ENCODE measurements around the gene EPS8L1.

DNA sequence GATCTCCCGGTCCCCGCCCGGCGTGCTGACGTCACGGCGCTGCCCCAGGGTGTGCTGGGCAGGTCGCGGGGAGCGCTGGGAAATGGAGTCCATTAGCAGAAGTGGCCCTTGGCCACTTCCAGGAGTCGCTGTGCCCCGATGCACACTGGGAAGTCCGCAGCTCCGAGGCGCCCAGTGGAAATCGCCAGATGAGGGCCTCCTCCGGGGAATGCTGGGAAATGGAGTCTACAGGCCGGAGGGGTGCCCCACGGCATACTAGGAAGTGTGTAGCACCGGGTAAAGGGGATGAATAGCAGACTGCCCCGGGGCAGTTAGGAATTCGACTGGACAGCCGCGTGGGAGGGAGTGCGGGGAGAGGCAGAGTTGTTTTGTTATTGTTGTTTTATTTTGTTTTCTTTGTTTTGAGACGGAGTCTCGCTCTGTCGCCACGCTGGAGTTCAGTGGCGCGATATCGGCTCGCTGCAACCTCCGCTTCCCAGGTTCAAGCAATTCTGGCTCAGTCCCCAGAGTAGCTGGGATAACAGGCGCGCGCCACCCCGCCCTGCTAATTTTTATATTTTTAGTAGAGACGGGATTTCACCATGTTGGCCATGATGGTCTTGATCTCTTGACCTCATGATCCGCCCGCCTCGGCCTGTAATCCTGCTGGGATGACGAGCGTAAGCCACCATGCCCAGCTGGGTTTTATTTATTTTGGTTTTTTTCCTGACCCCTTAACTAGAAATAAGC, 42.2 kb downstream of the EPS8L1 start:
- TF ChIP-seq, protein P1, sequence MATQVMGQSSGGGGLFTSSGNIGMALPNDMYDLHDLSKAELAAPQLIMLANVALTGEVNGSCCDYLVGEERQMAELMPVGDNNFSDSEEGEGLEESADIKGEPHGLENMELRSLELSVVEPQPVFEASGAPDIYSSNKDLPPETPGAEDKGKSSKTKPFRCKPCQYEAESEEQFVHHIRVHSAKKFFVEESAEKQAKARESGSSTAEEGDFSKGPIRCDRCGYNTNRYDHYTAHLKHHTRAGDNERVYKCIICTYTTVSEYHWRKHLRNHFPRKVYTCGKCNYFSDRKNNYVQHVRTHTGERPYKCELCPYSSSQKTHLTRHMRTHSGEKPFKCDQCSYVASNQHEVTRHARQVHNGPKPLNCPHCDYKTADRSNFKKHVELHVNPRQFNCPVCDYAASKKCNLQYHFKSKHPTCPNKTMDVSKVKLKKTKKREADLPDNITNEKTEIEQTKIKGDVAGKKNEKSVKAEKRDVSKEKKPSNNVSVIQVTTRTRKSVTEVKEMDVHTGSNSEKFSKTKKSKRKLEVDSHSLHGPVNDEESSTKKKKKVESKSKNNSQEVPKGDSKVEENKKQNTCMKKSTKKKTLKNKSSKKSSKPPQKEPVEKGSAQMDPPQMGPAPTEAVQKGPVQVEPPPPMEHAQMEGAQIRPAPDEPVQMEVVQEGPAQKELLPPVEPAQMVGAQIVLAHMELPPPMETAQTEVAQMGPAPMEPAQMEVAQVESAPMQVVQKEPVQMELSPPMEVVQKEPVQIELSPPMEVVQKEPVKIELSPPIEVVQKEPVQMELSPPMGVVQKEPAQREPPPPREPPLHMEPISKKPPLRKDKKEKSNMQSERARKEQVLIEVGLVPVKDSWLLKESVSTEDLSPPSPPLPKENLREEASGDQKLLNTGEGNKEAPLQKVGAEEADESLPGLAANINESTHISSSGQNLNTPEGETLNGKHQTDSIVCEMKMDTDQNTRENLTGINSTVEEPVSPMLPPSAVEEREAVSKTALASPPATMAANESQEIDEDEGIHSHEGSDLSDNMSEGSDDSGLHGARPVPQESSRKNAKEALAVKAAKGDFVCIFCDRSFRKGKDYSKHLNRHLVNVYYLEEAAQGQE (IDR thresholded peaks at IDR 0.05; ENCODE audit: low read depth): no peak
- TF ChIP-seq EZH2phosphoT487 (IDR thresholded peaks at IDR 0.05; ENCODE audit: borderline replicate concordance) (no peak), POLR2A (IDR thresholded peaks at IDR 0.05; ENCODE audit: borderline replicate concordance, extremely low read depth, insufficient read depth, insufficient read length) (peak; percentile 44), CTCF (IDR thresholded peaks at IDR 0.05 in 2 of 3, conservative IDR thresholded peaks at IDR 0.05 in 1 of 3; ENCODE audit: borderline replicate concordance in 1 of 3, insufficient read depth in 1 of 3, low read depth in 2 of 3, low read length in 2 of 3) (no peak), EZH2 (IDR thresholded peaks at IDR 0.05) (no peak), TCF7L2 (IDR thresholded peaks at IDR 0.05; ENCODE audit: borderline replicate concordance, extremely low read depth, insufficient read depth, insufficient read length) (no peak), SP1 (IDR thresholded peaks at IDR 0.05; ENCODE audit: low read depth) (peak; percentile 80), RAD21 (IDR thresholded peaks at IDR 0.05; ENCODE audit: low read depth) (no peak), POLR2AphosphoS5 (IDR thresholded peaks at IDR 0.05; ENCODE audit: low read depth, low read length) (peak; percentile 63), YY1 (IDR thresholded peaks at IDR 0.05; ENCODE audit: extremely low read depth, insufficient replicate concordance, low read depth, low read length) (peak; percentile 72), JUND (IDR thresholded peaks at IDR 0.05) (no peak)
- TF ChIP-seq, protein P2, sequence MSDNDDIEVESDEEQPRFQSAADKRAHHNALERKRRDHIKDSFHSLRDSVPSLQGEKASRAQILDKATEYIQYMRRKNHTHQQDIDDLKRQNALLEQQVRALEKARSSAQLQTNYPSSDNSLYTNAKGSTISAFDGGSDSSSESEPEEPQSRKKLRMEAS (IDR thresholded peaks at IDR 0.05): no peak

All from HCT116 (cell line).